ENCODE data around the gene AP1M1.

The AP1M1 gene

GRCh38 chr19:16185123-16185767 is 12.5 kb upstream of the AP1M1 start, which contains the start of gene FAM32A:
FAM32A (plus strand) TSS chr19:16185410; CDS start chr19:16185443, 33 bp downstream.
- peak; percentile 96 to 98 for DNase-seq (ENCODE audit: low read depth in 2 of 2)

GRCh38 chr19:16185768-16186123 is 12.0 kb upstream of the AP1M1 start:
- peak; percentile 27 to 28 for DNase-seq (ENCODE audit: low read depth in 2 of 2)

- DNase-seq (ENCODE audit: low read depth in 2 of 2), result no peak
These were observed 9.2 kb upstream of the AP1M1 start for GRCh38 chr19:16188521-16188920.

GRCh38 chr19:16190198-16190597 is 7.5 kb upstream of the AP1M1 start:
- DNase-seq (ENCODE audit: low read depth in 2 of 2), result no peak

- DNase-seq (ENCODE audit: low read depth in 2 of 2), result no peak
These were observed 7.0 kb upstream of the AP1M1 start for GRCh38 chr19:16190736-16191135.

GRCh38 chr19:16191216-16191908 is 6.3 kb upstream of the AP1M1 start:
- DNase-seq (ENCODE audit: low read depth in 2 of 2), result no peak

GRCh38 chr19:16193466-16193865 is 4.2 kb upstream of the AP1M1 start:
- DNase-seq (ENCODE audit: low read depth in 2 of 2), result no peak

GRCh38 chr19:16197188-16197621 is 506 bp upstream of the AP1M1 start:
- no peak for DNase-seq (ENCODE audit: low read depth in 2 of 2)

GRCh38 chr19:16198370-16198651 is 600 bp downstream of the AP1M1 start:
- DNase-seq (ENCODE audit: low read depth in 2 of 2), result no peak

GRCh38 chr19:16199275-16199932 is 1.7 kb downstream of the AP1M1 start:
- DNase-seq (ENCODE audit: low read depth in 2 of 2), result no peak

- no peak for DNase-seq (ENCODE audit: low read depth in 2 of 2)
These were observed 2.6 kb downstream of the AP1M1 start for GRCh38 chr19:16200038-16201010.

GRCh38 chr19:16201011-16201391 is 3.3 kb downstream of the AP1M1 start:
- DNase-seq (ENCODE audit: low read depth in 2 of 2), result no peak

- DNase-seq (ENCODE audit: low read depth in 2 of 2), result no peak
These were observed 4.9 kb downstream of the AP1M1 start for GRCh38 chr19:16202320-16203255.

GRCh38 chr19:16203256-16204004 is 5.7 kb downstream of the AP1M1 start:
- DNase-seq (ENCODE audit: low read depth in 2 of 2), result no peak

- DNase-seq (ENCODE audit: low read depth in 2 of 2), result no peak
These were observed 6.2 kb downstream of the AP1M1 start for GRCh38 chr19:16204005-16204294.

GRCh38 chr19:16205205-16206045 is 7.7 kb downstream of the AP1M1 start:
- DNase-seq (ENCODE audit: low read depth in 2 of 2), result no peak

- no peak for DNase-seq (ENCODE audit: low read depth in 2 of 2)
These were observed 8.4 kb downstream of the AP1M1 start for GRCh38 chr19:16206046-16206605.

- DNase-seq (ENCODE audit: low read depth in 2 of 2), result no peak
These were observed 8.9 kb downstream of the AP1M1 start for GRCh38 chr19:16206637-16207036.

- DNase-seq (ENCODE audit: low read depth in 2 of 2), result no peak
These were observed 9.4 kb downstream of the AP1M1 start for GRCh38 chr19:16207063-16207462.
